Measurements from ENCODE around the gene CD8B.

The CD8B gene

GRCh38 chr2:86806059-86806857, 55.4 kb downstream of the CD8B start:
- no peak for DNase-seq (ENCODE audit: low spot score)

DNA sequence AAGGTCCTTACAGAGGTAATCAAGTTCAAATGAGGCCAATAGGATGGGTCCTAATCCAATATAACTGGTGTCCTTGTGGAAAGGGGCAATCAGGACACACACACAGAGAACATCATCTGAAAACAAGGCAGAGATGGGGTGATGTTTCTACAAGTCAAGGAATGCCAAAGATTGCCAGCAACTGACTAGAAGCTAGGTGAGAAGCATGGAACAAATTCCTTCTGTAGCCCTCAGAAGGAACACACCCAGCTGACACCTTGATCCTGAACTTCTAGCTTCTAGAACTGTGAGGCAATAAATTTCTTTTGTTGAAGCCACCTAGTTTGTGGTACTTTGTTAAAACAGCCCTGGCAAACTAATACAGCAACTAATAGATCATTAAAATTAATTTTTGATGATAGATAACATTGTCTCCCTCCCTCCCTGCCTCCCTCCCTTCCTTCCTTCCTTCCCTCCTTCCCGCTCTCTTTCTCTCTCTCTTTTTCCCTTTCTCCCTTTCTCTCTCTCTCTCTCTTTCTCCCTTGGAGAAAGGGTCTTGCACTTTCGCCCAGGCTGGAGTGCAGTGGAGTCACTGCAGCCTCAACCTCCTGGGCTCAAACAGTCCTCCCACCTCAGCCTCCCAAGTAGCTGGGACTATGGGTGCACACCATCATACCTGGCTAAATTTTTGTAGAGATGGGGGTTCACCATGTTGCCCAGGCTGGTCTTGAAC, 60.7 kb downstream of the CD8B start:
- DNase-seq (ENCODE audit: low spot score): no peak

- DNase-seq (ENCODE audit: low spot score): no peak
These were observed 66.8 kb downstream of the CD8B start for GRCh38 chr2:86794861-86795260.

DNA sequence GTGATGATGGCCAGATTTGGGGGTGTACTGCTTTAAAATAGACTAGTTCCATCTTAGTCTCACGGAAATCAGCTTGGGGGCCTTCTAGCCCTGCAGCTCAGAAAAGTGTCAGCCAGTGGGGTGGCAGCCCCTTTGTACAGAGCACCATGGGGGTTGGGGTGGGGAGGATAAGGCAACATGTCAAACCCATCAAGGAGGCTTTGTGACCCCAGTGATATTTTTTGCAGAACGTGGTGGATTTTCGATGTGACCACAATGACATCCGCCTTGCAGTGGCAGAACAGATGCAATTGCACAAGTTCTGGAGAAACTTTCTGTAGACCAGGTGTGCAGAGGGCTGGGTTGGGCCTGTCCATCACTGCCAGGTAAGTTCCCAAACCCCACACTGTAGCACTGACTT, 67.9 kb downstream of the CD8B start:
- DNase-seq (ENCODE audit: low spot score): no peak

- no peak for DNase-seq (ENCODE audit: low spot score)
These were observed 70.1 kb downstream of the CD8B start for GRCh38 chr2:86791573-86791972.

- peak; percentile 43 for DNase-seq (ENCODE audit: low spot score)
These were observed 70.8 kb downstream of the CD8B start, which contains the start of gene CD8A for GRCh38 chr2:86790676-86791572. Gene CD8A (minus strand): TSS chr2:86790913. CDS start chr2:86790825, 88 bp downstream.

DNA sequence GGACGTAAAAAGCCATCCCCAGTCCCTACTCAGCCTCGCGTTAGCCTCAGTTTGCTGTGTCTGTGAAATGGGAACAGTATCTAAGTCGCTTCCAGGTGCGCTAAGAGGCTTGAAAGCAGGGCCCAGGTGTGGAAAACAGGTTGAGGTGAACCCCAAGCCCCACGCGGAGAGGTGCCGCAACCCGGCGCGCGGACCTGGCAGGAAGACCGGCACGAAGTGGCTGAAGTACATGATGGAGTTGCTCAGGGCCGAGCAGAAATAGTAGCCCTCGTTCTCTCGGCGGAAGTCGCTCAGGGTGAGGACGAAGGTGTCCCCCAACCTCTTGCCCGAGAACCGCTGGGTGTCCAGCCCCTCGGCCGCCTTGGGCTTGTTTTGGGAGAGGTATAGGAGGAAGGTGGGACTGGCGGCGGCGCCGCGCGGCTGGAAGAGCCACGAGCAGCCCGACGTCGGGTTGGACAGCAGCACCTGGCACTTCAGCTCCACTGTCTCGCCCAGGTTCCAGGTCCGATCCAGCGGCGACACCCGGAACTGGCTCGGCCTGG, 71.5 kb downstream of the CD8B start:
- no peak for DNase-seq (ENCODE audit: low spot score)

DNA sequence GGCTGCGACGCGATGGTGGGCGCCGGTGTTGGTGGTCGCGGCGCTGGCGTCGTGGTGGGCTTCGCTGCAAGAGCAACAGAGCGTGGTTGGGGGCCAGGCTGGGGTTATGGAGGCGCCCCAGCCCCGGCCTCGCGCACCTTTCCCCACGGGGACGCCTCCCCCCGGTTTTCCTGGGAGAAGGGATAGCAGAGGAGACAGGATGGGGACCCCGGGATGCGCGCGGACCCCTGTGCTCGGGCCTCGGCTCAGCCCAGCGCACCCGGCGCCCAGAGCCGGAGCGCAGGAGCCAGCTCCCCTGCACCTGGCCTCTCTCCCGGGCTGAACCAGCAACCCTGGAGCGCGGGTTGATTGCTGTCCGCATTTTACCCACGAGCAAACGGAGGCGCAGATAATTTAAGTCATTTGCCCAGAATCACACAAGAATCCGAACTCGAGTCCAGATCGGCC, 72.0 kb downstream of the CD8B start:
- no peak for DNase-seq (ENCODE audit: low spot score)

DNA sequence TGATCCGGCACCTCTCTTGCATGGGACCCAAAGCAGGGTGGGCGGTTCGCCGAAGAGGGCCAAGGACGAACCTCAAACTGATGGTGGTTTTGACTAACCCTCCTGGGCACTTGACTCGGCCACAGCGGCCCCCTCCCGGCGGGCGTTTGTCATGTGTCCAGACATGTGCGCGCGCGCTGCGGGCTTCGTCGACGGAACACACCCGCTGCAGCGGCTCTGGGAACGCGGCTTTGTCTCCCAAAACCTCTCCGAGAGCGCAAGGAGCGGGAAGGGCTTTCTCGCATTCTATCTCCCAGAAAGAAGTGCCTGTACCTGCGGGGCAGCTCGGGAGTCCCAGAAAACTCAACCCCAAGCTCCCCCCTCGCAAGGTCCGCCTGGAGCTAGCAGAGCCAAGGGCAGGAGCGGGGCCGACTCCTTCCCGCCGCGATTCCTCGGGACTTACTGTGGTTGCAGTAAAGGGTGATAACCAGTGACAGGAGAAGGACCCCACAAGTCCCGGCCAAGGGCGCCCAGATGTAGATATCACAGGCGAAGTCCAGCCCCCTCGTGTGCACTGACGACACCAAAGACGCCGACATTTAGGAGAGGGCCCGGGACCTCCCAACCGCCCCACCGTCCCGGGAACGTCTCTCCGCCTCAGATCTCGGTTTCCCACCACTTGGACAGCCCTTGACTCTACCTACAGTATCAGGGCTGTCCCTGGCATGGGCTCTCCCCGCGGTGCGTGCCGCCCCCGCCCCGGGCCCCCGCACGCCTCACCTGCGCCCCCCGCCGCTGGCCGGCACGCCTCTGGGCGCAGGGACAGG, 72.6 kb downstream of the CD8B start:
- no peak for DNase-seq (ENCODE audit: low spot score)

GRCh38 chr2:86788165-86788564, 73.5 kb downstream of the CD8B start:
- DNase-seq (ENCODE audit: low spot score): no peak

DNA sequence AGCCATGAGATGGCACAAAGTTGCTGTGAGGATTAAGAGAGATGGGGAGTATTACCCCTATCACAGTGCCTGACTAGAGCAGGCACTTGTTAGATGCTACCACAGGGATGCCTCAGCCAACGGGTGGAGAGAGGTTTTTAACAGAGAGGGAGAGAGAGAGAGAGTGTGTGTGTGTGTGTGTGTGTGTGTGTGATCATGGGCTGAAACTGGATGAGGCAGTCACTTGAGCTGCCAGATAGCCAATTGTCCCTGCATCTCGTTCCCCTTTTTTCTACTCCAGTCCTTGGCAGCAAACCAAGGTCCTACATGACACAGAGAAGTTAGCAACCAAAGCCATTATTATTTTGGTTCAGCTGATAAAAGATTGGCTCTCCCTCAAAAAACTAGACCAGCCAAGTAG, 74.0 kb downstream of the CD8B start:
- DNase-seq (ENCODE audit: low spot score): no peak

GRCh38 chr2:86786001-86786536, 75.6 kb downstream of the CD8B start:
- no peak for DNase-seq (ENCODE audit: low spot score)

DNA sequence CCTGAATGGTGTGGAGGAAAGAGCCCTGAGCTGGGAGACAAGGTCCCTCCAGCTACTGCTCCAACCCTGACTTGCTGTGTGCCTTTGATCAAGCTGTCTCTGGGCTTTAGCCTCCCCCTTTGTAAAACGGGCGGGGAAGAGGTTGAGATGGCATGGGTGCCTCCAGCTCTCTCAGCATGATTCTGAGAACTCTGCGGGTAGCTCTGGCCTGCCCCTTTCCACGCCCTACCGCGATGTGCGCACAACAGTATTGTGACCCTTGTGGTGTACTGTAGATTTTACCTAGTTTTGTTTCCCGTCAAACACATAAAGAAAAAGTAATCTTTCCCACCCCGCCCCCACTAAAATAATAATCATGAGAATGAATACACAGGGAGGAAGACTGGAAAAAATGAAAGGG, 76.2 kb downstream of the CD8B start:
- DNase-seq (ENCODE audit: low spot score): no peak

- no peak for DNase-seq (ENCODE audit: low spot score)
These were observed 77.9 kb downstream of the CD8B start for GRCh38 chr2:86783615-86784339.

DNA sequence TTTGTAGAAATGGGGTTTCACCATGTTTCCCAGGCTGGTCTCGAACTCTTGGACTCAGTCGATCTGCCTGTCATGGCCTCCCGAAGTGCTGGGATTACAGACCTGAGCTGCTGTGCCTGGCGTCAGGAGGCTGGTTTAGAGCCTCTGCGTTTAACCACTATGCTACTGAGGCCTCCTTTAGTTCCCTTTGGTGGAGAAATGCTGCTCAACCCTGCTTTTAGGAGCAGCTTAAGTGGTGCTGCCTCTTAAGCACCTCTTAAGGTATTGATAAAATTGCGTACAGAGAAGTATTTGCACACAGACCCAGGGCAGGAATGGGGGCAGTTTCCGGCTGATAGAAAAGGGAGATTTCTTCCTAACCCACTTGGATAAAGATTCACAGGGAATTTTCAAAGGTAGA, 78.9 kb downstream of the CD8B start:
- no peak for DNase-seq (ENCODE audit: low spot score)

DNA sequence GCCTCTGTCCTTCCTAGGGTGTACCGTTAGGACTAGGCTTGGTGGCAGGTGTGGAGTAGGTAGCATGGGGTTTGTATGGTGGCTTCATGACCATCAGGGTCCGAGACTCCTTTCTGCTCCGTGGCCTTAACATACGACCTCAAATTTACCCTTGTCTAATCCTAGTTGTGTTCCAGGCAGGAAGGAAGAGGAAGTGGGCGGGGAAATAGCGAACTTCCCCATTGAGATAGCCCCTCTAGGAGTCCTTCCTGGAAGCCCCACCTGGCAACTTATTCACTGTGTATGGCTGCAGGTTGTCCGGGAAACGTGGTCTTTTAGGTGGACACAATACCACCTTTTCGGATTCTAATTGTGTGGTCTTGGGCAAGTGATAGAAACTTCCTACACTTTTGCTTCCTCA, 80.3 kb downstream of the CD8B start:
- no peak for DNase-seq (ENCODE audit: low spot score)

GRCh38 chr2:86779971-86780370, 81.7 kb downstream of the CD8B start:
- no peak for DNase-seq (ENCODE audit: low spot score)

- DNase-seq (ENCODE audit: low spot score): no peak
These were observed 82.7 kb downstream of the CD8B start for GRCh38 chr2:86778957-86779356.

- DNase-seq (ENCODE audit: low spot score): no peak
These were observed 85.2 kb downstream of the CD8B start for GRCh38 chr2:86776532-86776931.

GRCh38 chr2:86775338-86775737, 86.3 kb downstream of the CD8B start:
- DNase-seq (ENCODE audit: low spot score): no peak
